Right forelimb (tissue), 1 donor: ENCODE measurements around the gene CACNA1C.

Experiments used
- DNase-seq: peaks from one replicate; pipeline ENCODE4 v3.0.0-alpha.2; 2018

Gene CACNA1C

DNA sequence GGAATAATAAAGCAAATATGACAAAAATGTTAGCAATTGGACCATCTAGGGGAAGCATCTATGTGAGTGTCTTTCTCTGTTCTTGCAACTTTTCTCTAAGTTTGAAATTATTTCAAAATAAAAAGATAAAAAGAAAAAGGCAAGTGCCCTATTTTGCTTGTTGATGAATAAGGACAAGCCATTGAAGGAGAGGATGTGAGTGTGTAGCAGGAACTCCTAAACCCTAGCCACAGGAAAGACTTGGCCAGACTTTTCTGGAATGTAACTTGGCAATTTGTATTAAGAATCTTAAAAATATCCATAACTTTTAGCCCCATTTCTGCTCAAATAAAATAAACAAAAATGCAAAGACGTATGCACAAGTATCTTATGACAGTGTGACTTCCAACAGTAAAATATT, 279.4 kb downstream of the CACNA1C start:
- no peak for DNase-seq

- DNase-seq = no peak
These were observed 280.2 kb downstream of the CACNA1C start for GRCh38 chr12:2332947-2333346.

- DNase-seq = no peak
These were observed 280.9 kb downstream of the CACNA1C start for GRCh38 chr12:2333491-2334195.

GRCh38 chr12:2334271-2334670, 281.5 kb downstream of the CACNA1C start:
- no peak for DNase-seq

DNA sequence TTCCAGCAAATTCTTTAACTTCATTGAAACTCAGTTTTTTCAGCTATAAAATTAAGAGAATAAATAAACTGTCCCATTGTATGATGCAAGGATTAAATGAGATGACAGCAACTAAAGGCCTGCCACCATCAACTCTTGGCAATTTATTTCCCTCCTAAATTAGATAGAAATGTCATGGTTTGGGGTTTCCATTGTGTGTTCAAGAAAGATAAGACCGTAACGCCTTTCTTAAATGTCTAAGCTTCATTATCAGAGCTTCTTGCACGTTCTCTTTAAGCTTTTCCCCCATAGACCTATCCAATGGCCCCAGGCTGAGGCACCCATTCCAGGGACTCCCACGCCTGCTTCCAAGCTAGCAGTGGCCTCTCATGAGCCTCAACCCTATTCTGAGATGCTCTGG, 281.9 kb downstream of the CACNA1C start:
- DNase-seq = no peak

DNA sequence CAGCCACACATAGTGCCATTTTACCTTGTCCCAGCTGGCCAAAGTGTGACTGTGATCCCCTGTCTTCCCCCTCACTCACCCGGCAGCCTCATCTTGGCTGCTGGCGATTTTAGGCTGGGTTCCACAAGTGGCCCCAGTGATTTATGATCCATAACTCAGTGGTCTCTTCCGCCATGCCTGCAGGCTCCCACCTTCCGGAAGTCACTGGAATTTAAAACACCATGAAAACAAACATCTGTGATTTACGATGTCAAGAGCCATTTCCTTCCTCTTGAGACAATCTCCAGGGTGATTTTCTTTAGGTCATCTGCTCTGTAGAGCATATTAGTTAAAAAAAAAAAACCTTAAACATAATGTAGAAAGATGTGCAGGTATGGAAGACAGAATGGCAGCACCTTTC, 282.3 kb downstream of the CACNA1C start:
- DNase-seq = no peak

GRCh38 chr12:2335513-2335912, 282.7 kb downstream of the CACNA1C start:
- DNase-seq = no peak

DNA sequence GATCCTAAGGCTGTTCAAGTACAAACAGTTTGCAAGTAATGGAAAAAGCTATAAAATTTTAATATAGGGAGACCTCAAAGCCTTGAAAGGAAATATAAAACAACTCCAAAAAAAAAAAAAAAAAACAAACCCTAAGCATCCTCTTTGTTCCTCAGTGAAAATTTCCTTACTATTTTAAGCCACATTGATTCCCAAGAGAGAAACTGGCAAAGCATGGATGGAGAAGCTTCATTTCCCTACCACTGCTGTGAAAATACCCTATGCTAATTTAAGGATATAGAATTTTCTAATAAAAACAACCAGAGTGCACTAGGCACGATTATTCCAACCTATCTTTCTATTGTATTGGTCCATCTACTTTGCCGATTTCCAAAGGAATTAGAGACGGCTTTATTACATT, 283.1 kb downstream of the CACNA1C start:
- DNase-seq = no peak

DNA sequence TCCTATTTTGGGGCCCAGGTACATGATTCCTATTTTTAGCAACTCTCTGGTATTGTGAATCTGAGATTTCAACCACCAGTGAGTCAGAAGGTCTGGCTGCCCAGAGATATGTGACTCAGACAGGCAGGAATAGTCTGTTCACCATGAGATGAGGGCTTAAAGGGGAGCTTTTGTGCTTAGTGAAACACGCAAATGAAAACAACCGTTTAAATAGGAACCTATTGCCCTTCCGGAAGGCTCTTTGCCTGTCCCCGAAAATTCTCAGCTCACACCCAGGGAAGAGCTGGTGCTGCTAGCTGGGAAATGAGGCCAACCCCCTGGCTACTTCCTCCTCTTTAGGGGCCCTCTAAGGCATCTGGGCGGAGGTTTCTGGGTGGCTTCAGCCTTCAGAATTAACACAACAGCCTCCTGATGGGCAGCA, 283.6 kb downstream of the CACNA1C start:
- no peak for DNase-seq

DNA sequence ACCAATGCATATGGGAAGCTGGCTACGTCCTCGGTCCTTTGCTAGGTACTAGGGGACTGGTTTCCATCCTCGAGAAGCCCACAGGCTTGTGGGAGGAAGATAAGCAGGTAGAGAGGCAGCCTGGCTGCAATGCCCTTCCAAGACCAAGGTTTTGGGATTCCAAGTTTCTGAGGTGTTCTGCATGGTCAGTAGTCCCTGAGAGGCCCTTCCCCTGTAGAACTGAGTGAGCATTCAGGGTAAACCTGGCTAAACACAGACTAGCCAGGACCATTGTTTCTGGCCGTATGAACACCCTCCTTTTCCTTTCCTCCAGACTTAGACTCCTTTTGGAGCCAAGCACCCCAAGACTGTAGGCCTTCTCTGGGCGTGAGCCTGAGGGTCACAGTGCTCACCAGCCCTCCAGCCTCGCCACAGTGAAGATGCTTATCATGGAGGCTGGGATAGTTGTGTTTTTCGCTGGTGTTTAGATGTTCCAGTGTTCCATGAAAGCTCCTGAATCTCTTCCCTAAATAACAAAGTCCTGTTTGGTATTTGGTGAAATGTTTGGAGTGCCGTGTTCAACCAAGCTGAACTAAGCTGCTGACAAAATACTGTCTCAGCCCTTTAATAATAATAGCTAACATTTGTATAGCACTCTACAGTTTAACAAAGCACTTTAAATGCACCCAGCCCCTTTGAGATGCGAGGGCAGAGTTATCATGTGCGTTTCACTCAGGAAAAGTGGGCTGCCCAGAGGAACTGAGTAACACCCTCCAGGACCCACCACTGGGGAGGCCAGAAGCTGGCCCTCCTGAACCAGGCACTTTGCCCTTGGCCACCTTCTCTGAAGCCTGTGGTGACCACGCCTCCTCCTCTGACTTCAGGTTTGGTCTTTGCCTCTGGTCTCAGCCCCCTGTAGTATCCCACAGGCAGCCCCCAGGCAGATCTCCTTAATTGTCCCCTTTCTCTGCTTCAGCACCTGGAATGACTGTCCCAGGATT, 284.5 kb downstream of the CACNA1C start:
- DNase-seq = no peak

GRCh38 chr12:2338381-2338780, 285.6 kb downstream of the CACNA1C start:
- DNase-seq = no peak

GRCh38 chr12:2338991-2339431, 286.2 kb downstream of the CACNA1C start:
- no peak for DNase-seq

DNA sequence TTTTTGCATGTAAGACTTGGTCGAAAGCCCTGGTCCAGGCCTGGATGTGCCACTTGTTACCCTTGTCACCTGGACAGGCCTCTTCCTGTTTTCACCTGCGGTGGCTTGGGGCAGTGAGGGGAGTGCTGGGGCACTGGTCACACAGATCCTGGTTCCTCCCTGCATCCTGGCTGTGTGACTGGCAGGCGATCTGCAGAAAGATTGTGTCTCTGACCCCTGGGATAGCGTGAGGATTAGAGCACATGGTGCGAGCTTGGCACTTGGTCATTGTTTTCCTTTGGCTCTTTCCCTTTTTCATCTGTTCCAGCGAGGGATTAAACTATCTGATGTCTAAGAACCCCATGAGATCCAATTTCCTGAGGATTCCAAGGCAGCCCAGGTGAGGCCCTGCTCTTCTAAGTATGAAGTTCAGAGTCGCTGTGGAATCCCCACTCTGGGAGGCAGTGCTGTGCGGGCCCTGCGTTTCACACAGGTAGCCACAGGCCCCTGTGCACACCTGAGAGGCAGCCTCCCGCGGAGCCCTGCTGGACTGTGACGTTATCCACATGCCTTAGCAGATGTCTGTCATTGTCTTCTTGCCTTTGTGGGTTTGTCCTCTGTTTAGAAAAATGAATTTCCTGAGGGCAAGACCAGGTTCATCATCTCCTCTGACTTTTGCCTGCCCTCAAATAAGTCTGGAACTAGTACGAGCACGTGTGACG, 288.4 kb downstream of the CACNA1C start:
- no peak for DNase-seq

DNA sequence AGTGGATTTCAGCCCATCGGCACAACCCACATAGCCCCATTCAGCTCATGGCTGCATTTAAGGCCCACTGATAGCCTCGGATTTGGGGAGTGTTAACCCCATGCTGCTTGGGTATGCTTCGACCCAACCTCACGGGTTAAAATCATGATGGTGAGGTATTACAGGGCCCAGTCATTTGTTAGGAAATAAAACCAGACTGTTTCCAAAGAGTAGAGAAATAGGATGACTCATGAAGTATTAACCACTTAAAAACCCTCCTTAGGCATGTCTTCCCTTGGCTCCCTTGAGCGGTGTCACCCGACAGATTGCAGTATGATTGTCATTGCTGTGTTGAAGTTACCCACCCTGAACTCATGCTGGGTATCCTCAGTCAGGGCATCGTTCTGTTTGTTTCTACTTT, 289.1 kb downstream of the CACNA1C start:
- no peak for DNase-seq

- no peak for DNase-seq
These were observed 290.9 kb downstream of the CACNA1C start for GRCh38 chr12:2343681-2344080.

- no peak for DNase-seq
These were observed 291.7 kb downstream of the CACNA1C start for GRCh38 chr12:2344476-2344875.

- no peak for DNase-seq
These were observed 292.1 kb downstream of the CACNA1C start for GRCh38 chr12:2344885-2345284.

DNA sequence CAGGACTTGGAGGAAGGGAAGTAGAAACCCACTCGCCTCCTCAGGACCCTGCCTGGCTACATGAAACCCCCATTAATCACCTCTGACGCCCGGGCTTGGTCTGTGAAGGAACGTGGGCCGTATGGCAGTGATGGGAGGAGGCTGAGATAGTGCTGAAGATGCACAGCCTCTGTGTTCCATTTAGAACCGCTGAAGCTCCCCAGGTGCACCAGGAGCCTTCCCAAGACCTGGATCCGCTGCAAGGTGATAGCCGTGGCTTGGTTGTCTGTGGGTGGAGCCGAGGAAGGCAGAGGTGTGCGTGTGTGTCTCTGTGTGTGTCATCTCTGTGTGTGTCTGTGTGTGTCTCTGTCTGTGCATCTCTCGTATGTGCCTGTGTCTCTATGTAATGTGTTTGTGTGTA, 293.1 kb downstream of the CACNA1C start:
- DNase-seq = no peak

DNA sequence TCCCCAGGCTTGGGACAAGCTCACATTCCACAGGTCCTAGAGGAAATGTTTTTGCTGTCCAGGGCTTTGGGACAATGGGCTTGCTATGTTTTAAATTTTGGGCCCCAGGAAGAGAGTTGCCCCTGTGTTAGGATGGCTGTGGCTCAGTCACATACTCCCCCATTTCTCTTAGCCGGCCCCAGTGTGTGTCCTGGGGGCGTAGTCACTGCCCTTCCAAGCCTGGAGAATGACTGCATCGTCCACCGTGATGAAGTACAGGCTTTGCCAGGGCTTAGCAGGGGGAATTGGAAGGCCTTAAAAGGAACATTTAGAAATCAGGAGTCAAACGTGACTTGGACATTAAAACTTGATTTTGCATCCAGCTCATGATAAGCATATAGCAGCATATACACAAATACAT, 293.6 kb downstream of the CACNA1C start:
- no peak for DNase-seq

DNA sequence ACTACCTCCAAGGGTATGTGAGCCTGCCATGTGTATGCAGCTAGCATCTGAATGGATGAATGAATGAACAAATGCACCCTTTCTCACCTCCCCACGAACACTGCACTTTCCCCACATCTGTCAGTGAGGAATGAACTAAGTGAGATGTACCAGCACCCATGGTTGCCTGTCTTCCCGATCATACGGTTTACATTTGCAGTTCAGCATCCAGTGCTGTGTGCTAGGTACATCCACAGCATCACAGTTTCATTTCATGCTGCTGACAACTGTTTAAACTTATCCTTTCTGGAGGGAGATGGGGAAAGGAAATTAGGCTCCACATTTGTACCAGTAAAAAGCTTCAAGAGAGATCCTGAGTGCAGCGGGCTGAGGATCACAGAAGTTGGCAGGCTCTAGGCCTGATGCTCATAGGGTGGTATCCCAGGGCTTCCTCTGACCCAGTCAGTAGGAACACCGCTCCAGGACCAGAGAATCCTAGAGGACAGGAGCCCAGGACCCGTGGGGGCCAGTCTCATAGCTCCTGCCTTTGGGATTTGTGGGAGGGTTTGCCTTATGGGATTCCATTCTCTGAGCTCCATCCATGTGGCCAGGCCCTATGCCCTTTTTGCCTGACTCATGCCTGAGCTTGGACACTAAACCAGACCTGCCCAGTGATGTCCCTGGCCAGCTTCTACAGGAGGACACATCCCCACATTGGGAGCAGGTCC, 294.5 kb downstream of the CACNA1C start:
- peak; percentile 7 for DNase-seq

DNA sequence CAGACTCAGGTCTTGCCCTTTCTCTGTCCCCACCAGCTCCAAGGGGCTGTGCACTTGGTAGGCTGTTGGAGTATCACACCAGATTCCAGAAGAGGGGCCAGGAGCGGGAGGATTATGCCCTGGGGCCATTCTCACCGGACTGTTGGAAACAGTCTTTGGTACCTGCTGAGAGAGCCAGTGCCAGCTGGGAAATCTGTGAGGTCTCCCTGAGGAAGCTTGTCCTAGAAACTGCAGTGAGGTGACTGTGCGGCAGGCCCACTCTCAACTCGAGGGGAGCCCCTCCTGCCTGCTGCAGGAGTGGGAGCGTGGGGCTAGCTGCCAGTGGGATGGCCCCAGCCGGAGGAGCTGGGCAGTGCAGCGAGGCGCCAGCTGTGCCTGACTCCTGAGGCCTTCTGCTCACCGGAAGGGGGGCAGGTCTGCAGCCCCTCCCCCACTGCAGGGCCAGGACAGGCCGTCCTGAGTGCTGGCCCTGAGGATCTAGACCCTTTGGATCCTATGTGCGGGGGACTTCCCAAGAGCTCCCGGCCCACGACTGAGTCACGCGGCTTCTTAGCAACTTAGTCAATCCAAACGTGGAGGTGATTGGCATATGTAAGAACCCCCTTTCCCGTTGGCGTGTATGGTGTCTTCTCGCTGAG, 295.2 kb downstream of the CACNA1C start:
- DNase-seq = peak; percentile 22

DNA sequence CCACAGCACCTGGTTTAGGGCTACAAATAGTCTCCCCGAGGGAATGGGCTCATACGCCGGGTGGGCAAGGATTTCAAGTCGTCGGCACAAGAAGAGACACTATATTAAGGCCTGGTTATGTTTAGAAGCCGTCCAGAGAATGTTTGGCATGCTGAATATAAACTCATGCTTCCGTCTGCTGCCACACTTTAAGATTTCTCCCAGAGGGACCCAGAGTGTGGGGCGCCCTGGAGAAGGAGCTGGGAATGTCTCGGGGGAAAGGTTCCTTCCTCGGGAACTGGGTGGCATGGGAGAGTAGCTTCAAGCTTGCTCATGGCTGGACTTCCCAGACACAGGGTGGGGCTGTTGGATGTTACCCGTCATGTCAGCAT, 295.7 kb downstream of the CACNA1C start:
- DNase-seq = peak; percentile 41
